Mesenteric fat pad (tissue), 1 donor: Measurements from ENCODE around the gene HINT2. TPM values are rescaled to one million over a fixed set of nuclear protein-coding genes. Genes with fewer than 3 reads are reported as not detected.

ENCODE experiments used
- DNase-seq: peaks from one replicate; pipeline ENCODE4 v3.0.0-alpha.2; 2020; ENCODE audit warnings: low spot score
- total RNA-seq: library from RNA; stranded (reverse); fragmentation: NEBNext Ultra II Directional; extraction: Animal tissue kit (Norgen Biotek cat#: 25700); gene quantifications from one replicate; pipeline ENCODE4 v1.2.1, GENCODE V29; 2021
- donor health status: DM: yes; HTN: yes; CAD: no.

The HINT2 gene
- total RNA-seq, 1 donor from 2014 or later = 42.7 TPM

DNA sequence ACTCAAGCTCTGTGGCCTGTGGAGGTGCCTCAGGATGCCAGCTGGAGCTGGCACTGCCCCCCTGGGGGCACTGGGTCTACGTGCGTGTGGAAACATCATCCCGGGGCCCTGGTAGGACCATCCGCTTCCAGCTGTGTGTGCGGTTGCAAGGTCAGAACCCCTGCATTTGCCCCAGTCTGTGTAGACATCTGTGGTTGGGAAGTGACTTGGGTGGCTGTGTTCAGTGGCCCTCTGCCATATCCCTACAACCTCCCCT is 26.7 kb upstream of the HINT2 start:
- no peak for DNase-seq

DNA sequence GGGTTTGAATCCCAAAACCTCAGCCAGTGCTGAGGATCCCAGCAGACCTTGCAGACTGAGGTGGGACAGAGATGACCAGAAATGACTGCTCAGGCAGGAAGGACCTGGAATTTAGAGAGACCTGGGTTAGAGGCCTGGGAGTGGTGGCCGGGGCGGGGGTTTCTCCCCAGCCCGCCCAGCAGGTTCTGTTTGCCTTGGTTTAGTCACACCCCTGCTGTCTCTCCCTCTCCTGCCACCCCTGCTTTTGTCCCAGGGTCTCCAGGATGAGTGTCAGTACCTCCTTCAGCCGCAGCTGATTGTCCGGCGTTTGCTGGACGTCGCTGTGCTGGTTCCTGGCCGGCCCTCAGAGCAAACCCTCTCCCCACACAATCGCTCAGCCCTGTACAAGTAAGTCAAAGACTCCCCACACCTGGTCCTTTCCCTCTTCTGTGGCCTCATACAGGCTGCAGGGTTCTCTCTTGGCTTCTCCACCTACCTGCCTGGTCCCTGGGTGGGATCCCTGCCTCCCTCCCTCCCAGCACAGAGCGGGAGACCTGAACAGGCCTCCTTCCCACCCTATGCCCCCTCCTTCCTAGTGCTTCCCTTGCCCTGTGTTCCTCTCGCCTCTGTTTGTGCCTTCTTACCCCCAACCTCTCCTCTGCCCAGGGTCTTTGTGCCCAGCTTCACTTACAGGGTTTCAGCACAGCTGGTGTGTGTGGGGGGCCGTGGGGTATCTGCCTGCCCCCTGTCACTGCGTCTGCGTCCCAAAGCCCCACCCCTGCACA is 26.2 kb upstream of the HINT2 start:
- DNase-seq = no peak

DNA sequence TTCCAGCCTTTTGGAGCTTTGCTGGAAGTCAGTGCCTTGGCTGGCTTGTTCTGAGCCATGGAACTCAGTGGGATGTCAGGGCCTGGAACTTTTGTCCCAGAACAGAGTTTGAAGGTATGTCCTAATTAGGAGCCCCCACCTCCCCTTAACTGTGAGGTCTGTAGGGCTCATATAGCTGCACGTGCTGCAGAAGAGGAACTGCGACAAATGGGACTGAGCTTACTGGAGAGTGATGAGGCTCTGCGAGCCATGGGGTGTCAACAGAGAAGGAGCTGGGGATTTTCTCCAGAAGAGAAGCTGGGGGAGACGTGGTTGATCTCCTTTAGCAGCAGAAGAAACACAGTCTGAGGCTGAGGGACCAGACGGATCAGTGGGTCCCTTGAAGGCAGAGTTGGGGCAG is 25.1 kb upstream of the HINT2 start:
- no peak for DNase-seq

DNA sequence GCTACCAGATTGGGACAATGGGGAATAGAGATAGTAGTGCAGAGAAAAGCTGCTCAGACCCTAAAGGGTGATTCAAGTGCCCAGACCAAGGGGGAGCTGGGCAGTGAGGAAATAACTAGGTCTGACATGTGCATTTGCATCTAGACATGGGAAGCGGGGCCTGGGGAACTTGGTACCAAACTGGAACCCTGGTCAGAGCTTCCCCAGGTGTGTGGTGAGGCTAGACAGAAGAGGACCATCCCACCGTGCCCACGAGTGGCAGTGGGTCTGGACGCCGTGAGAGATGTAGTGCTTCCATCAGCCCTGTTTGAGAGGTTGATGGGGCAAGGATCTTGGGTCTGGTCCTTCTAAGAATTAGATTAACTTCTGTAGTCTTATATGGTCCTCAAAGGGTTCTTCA is 21.8 kb upstream of the HINT2 start:
- DNase-seq = no peak

DNA sequence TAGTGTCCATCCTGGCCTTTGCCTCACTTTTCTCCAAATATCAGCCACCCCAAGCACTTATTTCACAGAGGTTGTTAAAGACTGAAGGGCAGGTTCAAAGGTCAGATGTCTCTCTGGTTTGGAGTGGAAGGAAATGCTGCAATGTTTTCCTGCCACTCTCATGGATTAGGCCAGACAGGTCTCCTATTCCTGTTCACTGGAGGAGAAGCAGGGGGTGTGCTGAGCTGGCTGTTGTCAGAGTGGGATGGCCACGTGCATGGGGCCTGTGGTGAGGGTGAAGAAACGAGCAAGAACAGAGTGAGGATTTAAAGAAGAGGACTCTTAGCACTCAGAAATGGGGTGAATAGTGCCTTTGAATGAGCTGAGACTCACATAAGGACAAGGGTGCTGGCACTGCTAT is 20.9 kb upstream of the HINT2 start:
- no peak for DNase-seq

DNA sequence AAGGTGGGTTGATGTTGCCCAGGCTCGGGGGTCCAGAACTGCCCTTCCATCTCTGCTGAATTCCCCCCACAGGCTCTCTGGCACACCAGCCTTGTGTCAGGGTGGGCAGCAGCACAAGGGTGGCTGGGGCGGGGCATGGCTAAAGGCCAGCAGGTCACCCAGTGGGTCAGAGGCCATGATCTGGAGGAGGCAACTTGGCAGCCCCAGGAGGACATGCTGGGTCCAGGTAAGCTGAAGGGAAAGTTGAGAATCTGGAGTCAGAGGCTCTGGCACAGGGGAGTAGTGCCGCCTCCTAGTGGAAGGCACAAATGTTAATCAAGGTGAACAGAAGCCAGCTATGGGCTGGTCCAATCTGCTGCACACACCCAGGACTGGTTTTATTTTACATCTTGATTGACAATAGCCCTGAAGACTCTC is 20.4 kb upstream of the HINT2 start:
- DNase-seq = no peak

DNA sequence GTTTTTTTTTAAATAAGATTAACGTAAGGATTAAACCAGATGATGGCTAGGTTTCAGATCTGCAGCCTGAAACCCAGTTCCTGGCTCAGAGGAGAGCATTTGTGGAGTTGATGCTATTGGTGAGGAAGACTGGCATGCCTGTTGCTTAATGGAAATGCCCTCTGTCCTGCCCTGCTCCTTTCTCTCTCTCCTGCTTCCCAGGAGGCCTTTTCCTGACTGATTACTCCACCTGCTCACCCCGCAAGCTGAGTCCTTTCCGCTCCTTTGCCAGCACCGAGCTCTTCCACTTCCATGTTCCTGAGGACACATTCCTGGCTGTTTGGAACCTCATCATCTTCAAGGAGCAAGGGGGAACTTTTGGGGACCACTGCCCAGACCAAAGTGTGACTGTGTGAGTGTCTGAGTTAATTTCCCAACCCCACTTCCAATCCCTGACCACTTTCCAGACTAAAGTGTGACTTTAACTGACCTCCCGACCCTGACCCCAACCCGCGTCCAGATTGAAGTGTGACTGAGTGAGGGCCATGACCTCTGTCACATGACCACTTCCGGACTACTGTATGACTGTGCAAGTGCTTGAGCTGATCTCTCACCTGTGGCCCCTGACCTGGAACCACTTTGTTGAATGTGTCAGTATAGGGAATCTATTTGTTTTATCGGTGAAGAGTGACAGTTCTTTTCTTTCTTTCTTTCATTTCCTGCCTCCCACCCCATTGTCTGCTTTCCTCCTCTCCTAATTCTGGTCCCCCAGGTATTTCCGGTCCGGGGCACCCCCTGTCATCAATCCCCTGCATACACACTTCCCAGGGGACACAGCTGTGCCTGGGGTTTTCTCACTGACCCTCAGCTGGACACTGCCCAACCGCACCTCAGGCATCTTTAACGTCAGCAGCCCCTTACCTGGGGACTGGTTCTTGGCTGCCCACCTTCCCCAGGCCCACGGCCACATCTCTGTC is 19.7 kb upstream of the HINT2 start:
- no peak for DNase-seq

DNA sequence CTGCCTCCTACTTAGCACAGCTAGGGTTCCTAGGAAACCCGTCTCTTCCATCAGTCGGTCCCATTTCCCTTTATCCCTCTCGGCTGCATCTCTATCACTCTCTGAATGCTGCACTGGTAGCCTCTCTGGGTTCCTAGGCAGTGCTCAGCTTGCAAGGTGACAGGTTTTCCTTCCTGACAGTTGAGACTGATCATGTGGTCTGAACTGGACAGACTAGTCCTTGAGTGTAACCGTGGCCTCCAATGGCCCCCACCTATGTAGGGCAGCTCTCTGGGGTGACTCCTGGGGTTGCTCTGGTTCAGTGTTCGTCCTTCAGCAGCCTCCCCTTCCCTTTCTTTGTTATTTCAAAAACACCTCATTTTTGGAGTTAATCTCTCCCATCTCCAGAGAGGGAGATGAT is 18.0 kb upstream of the HINT2 start:
- DNase-seq = no peak

DNA sequence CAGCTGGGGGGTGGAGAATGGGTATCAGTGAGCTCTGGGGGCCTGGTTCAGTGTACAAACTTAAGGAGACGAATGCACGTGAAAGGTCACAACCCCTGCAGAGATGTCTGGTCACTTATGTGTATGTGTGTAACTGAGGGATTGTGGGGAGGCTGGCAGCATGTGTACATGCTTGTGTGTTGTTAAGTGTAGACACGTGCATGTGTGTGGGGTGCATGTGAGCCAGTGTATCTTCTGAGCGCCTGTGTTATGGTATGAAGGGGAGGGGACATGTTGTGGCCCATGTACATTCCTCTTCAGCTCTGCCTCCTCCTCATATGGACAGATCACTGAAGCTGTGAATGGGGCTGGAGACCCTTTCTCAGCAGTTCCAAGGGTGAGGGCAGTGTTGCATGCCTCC is 16.2 kb upstream of the HINT2 start:
- DNase-seq = no peak

DNA sequence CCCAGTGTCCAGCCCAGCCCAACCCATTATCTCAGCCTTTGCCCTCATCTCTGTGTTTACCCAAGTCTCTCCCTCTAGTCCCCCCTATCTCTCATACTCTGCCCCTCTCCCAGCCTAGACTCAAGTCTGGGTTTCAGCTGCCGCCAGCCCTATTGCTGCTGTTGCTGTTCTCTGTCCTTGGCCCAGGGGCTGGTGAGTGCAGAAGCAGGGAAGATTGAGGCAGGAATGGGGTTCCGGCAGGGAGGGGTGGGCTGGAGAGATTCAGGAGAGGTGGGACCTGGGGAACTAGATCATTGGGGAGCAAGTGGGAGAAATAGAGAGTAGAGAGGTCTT is 14.9 kb upstream of the HINT2 start:
- no peak for DNase-seq

DNA sequence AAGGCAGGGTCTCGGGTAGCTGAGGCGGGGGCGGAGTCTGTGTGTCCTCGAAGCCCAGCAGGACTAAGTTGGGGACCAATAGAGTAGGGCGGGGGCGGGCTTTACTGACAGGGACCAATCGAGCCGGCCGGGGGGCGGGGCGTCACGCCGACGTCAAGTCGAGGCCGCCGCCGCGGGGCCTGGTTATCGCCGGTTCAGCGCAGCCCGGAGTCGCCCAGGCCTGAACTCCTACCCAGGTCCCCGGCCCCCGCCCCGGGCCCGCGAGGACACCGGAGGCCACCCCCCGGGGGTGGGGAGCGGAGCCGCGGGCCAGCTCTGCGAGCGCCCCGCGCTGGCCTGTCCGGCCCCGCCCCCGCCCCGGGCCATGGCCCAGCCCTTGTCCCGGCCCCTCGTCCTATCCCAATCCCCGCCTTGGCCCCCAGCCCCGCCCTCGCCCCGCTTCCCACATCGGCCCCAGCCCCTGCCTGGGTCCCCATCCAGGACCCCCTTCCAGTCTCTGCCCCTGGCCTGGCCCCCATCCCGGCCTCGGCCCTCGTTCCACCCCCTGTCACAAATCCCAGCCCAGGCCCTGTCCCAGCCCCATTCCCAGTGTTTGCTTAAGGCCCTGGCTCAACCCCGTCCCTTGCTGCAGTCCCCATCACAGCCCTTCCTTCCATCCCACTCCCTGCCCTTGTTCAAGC is 14.4 kb upstream of the HINT2 start, which contains the start of gene TMEM8B:
Gene TMEM8B (plus strand): TSS at position 145 of the 680 bp plus-strand sequence. CDS start 220 bp downstream, at position 365.
- DNase-seq = peak; percentile 98

DNA sequence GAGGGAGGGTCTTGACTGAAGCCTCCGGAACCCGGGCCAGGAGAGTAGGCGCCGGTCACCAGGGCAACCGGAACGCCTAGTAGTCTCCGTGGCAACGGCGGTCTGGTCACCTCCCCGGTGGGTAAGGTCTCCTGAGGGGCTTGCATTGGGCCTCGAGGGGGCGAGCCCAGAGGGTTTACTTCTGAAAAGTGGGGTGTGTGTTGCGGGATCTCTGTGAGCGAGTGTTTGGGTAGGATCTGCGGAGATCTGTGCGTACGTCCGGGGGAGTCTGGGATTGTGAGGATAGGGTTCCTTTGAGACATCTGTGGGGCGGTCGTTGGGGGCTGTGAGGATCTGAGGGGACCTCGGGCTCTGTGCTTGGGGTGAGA is 13.9 kb upstream of the HINT2 start, which contains the start of gene FAM221B:
Gene FAM221B (minus strand): TSS at position 17 of the 368 bp plus-strand sequence. CDS start 2,571 bp downstream, outside the sequence.
- DNase-seq = peak; percentile 87

DNA sequence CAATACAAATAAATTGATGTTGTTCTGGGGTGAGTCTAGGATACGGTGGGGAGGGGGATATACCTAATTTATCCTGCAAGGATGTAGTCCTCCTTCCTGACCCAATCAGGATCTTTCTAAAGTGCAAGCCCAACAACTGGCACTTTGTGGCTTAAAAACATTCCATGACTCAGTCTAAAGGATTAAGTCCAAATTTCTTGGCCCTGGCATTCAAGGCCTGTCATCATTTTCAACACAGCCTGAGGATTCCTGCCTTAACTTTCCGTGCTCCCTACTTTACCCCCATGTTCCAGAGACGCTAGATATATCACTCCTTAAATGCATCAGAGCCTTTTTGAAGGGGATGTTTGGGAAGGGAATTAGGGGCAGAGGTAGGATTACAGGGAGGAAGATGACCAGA is 12.6 kb upstream of the HINT2 start:
- DNase-seq = peak; percentile 0

DNA sequence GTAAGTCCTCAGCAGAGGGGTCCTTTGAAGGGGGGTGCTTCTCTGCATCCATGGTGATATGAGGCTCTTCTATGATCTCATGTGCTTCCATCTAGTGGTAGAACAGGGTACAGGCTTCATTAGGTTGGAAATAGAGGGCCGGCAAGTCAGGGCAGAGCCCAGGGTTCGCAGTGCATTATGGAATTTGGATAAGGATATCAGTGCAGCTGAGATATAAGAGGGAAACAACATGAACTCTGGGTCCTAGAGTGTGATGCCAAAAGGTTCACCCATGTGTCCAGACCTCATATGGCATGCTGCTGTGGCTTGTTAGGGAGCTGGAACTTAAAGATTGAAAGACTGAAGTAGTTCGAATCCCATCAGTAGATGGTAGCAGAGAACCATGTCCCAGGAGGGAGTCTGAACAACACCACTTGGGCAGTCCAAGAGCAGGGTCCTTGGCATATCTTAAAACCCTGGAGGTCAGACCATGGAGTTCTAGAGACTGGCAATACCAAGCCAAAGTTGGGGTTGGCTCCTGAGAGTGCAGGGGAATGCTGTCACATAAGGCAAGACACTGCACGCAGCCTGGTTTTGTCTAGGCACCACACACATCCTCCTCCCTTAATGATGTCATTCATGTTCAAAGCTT is 11.3 kb upstream of the HINT2 start:
- peak; percentile 37 for DNase-seq

DNA sequence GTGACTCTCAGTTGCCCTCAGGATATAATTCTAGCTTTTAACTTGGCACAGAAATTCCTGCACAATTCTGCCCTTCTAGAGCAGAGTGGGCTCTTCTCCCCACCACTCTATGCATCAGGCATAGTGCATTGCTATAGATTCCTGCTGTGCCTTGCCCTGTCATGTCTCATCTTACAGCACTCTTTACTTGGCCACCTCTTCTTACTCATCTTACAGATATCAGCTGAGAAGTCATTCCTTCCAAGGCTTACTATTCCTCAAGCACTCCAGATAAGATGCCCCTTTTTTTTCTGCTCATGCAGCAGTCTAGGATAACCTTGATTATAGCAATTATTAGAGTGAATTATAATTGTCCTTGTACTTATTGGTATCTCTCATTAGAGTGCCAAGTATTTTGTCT is 8.1 kb upstream of the HINT2 start:
- DNase-seq = no peak

DNA sequence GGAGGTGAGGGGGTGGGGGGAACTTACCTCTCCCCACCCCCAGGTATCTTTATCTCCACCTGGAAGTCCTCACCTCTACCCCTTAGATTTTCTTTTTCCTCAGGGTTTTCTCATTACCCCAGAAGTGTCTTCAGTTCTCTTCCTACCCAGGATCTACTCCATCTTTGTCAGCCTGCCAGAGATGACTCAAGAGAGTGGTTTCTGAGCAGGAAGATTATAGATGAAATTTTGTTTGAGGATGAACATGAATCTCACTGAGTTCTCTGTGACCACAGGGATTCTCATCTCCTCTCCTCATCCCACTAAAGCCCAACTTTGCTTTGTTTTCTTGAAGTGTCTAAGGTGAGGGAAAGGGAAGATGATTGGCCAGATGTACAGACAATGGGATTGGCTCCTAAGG is 5.2 kb upstream of the HINT2 start:
- no peak for DNase-seq

DNA sequence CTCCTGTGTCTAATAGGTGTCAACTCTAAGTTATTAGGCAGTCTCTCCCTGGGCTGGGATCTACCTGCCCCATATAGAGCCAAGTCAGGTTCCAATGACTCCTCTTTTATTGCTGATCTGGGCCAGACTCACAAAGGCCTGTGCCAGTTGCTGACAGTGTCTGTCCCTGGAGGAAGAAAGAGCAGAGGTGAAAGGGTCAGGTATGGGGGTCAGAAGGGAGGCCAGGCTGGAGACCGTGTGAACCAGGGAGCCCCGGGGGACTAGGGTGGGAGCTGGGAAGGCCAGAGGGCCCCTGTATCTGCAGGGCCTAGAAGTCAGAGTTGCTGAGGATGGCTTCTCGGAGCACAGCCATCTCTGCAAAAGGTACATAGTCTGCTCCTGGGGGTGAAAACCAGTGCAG is 3.5 kb upstream of the HINT2 start:
- DNase-seq = peak; percentile 51

DNA sequence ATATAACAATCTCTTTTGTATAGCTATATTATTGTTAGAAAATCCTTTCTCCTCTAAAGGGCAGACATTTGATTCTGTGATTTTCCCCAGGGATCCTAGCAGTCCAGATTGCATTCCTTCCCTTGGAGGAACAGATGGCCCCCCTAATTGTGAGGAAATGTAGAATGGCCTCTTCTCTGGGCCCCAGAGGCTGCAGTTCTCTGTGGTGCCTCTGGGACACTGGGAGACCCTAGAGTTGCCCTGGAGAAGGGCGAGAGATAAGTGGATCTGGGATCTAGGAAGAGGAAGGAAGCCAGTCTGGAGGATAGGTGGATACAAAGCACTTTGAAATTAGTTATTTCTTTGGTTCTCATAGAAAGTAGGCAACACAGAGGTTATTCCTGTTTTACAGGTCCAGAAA is 1.9 kb upstream of the HINT2 start:
- no peak for DNase-seq

DNA sequence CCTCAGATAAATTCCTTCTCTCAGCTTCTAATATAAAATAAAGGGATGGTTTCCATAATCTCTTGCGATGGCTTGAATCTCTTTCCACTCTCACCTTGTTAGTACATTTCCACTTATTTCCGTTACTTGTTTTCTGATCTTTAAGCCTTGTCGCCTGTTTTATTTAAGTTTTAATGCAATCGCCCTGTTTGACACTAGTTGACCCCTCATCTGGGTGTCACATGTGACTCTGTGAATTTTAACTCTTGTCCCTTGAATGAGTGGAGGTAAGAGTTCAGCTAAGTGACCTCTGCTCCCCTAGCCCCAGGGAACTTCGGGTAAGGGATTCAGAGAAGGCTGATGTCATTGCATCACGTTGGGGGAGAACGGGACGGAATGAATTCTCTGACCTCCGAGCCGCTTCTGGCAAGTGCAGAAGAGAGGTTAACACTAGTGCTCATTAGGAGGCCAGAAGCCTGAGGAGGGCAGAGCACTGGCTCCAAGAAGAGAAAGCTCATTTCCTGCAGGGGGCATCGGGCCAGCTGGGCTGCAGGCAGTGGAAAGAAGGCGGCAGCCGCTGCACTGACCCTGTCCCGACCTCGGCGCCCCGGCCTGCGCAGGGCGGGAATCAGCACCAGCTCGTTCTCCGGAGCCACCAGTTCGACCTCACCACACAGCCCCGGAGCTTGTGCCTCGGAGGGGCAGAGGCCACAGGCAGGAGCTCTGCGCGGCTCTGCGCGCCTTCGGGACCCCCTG is 569 bp downstream of the HINT2 start:
- no peak for DNase-seq

DNA sequence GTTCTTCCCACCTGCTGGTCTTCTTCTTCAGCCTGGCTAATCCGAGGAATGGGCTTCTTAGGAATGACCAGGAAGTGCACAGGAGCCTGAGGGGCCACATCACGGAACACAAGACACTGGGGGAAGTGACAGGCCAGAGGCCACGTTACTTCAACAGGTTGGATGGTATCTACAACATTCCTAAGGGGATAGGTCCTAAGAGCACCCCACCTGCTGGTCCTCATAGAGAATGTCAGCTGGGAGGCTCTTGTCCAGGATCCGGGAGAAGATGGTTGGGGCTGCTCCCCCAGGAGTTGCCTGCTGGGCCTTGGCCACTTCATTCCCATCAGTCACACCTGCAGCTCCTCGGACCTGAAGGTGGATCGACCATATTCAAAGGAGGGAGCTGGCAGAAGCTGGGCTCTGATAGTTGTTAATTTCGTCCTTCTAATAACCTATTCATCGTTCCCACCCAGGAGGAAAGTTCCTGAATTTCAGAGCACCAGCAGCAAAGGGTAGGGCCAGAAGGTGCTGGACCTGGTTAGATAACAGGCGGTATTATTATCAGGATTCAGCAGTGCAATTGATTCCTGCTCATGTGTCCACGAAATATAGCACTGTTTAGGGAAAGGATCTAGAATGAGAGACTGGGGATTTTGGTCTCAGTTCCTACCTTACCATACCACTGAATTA is 1.3 kb downstream of the HINT2 start:
- peak; percentile 62 for DNase-seq
